Astrocyte (in vitro differentiated cells and primary cell): ENCODE measurements around the gene MARCHF9. TPM values are rescaled to one million over a fixed set of nuclear protein-coding genes. Genes with fewer than 3 reads are reported as not detected.

Source experiments
- DNase-seq: peaks from one replicate; pipeline ENCODE4 v3.0.0-alpha.2; 2010; ENCODE audit warnings: low read depth
- FAIRE-seq: peaks from 2 replicates; lab custom pipeline; 2011; peaks lifted over from hg19 to GRCh38; lab: Jason Lieb, UNC
- H2AFZ ChIP-seq: 2 replicates; pipeline ENCODE4 v1.6.0; 2012; ENCODE audit warnings: low read depth, low read length, inconsistent platforms
- H3K27ac ChIP-seq: 2 replicates; pipeline ENCODE4 v1.5.1; 2011; ENCODE audit warnings: low read depth, low read length, inconsistent platforms
- H3K27me3 ChIP-seq: 2 replicates; pipeline ENCODE4 v1.6.0; 2011; ENCODE audit warnings: low read length, inconsistent platforms; ENCODE audit not compliant: insufficient read depth
- H3K36me3 ChIP-seq: 2 replicates; pipeline ENCODE4 v1.5.1; 2011; ENCODE audit warnings: low read length, inconsistent platforms; ENCODE audit not compliant: insufficient read depth
- H3K4me1 ChIP-seq: 2 replicates; pipeline ENCODE4 v1.5.1; 2011; ENCODE audit warnings: low read length, inconsistent platforms; ENCODE audit not compliant: insufficient read depth
- H3K4me2 ChIP-seq: 2 replicates; pipeline ENCODE4 v1.6.0; 2012; ENCODE audit warnings: low read length, inconsistent platforms
- H3K4me3 ChIP-seq: 2 replicates; pipeline ENCODE4 v1.5.1; 2011; ENCODE audit warnings: low read depth, mild to moderate bottlenecking, low read length, inconsistent platforms; ENCODE audit not compliant: insufficient read depth
- H3K79me2 ChIP-seq: 2 replicates; pipeline ENCODE4 v1.6.0; 2012; ENCODE audit warnings: mild to moderate bottlenecking, low read length, inconsistent platforms; ENCODE audit not compliant: insufficient read depth
- H3K9ac ChIP-seq: 2 replicates; pipeline ENCODE4 v1.6.0; 2012; ENCODE audit warnings: mild to moderate bottlenecking, low read length, inconsistent platforms
- H3K9me3 ChIP-seq: 2 replicates; pipeline ENCODE4 v1.5.1; 2012; ENCODE audit warnings: low read depth, mild to moderate bottlenecking, low read length, inconsistent platforms; ENCODE audit not compliant: insufficient read depth
- H4K20me1 ChIP-seq: 2 replicates; pipeline ENCODE4 v1.6.0; 2012; ENCODE audit warnings: low read length, inconsistent platforms; ENCODE audit not compliant: insufficient read depth
- H3K27ac Mint-ChIP-seq: one replicate; pipeline ENCODE4 v1.8.0; 2021; ENCODE audit warnings: mild to moderate bottlenecking, mixed read lengths; ENCODE audit not compliant: unreplicated experiment
- H3K27me3 Mint-ChIP-seq: one replicate; pipeline ENCODE4 v1.8.0; 2021; ENCODE audit warnings: low read depth, mixed read lengths; ENCODE audit not compliant: unreplicated experiment
- H3K36me3 Mint-ChIP-seq: one replicate; pipeline ENCODE4 v1.8.0; 2021; ENCODE audit warnings: low read depth, mixed read lengths; ENCODE audit not compliant: unreplicated experiment
- H3K4me1 Mint-ChIP-seq: one replicate; pipeline ENCODE4 v1.8.0; 2021; ENCODE audit warnings: low read depth, mixed read lengths; ENCODE audit not compliant: unreplicated experiment
- H3K4me3 Mint-ChIP-seq: one replicate; pipeline ENCODE4 v1.8.0; 2021; ENCODE audit warnings: mild to moderate bottlenecking, moderate library complexity, mixed read lengths; ENCODE audit not compliant: unreplicated experiment
- H3K9me3 Mint-ChIP-seq: one replicate; pipeline ENCODE4 v1.8.0; 2021; ENCODE audit warnings: mild to moderate bottlenecking, mixed read lengths; ENCODE audit not compliant: unreplicated experiment
- CTCF ChIP-seq: IDR thresholded peaks from 2 replicates; pipeline ENCODE4 v1.5.1; 2011; ENCODE audit warnings: low read depth, mild to moderate bottlenecking, inconsistent platforms, low read length, moderate library complexity; ENCODE audit not compliant: insufficient read depth
- EZH2 ChIP-seq: IDR thresholded peaks from 2 replicates; pipeline ENCODE4 v1.6.1; 2012; ENCODE audit warnings: mild to moderate bottlenecking, low read length, inconsistent platforms; ENCODE audit not compliant: insufficient read depth
- total RNA-seq: library from RNA; stranded (reverse); gene quantifications from 2 replicates; pipeline ENCODE4 v1.2.1, GENCODE V29; 2021

The MARCHF9 gene
- total RNA-seq, 1 donor from 2014 or later = 13.0 TPM

- no peak overlapping the region for H3K4me2 ChIP-seq
- DNase-seq = no peak
- Mint-ChIP-seq H3K9me3 (no peaks in the 10 kb centered on the region), H3K27me3 (peaks cover 6% of the 10 kb centered on the region), H3K27ac (no peak overlapping the region), H3K36me3 (peaks cover 38% of the 10 kb centered on the region), H3K4me1 (no peaks in the 10 kb centered on the region), H3K4me3 (no peak overlapping the region)
- H2AFZ ChIP-seq = no peak overlapping the region
- H3K4me3 ChIP-seq = no peak overlapping the region
- TF ChIP-seq CTCF (no peak), EZH2 (no peak)
- no peaks in the 10 kb centered on the region for H3K4me1 ChIP-seq
- no peak for FAIRE-seq
- H3K27ac ChIP-seq = no peak overlapping the region
- no peak overlapping the region for H3K9ac ChIP-seq
- H3K27me3 ChIP-seq = no peaks in the 10 kb centered on the region
- H4K20me1 ChIP-seq = no peaks in the 10 kb centered on the region
- H3K79me2 ChIP-seq = no peaks in the 10 kb centered on the region
- peaks cover 38% of the 10 kb centered on the region for H3K36me3 ChIP-seq
- H3K9me3 ChIP-seq = no peaks in the 10 kb centered on the region
Measured at GRCh38 chr12:57717846-57718640, 36.9 kb upstream of the MARCHF9 start.

- no peaks in the 10 kb centered on the region for H3K9me3 Mint-ChIP-seq
- H3K4me3 Mint-ChIP-seq = no peak overlapping the region
- H3K79me2 ChIP-seq = no peaks in the 10 kb centered on the region
- H3K4me1 ChIP-seq = no peaks in the 10 kb centered on the region
- peaks cover 35% of the 10 kb centered on the region for H3K36me3 Mint-ChIP-seq
- DNase-seq (no peak), FAIRE-seq (no peak)
- no peak overlapping the region for H3K9ac ChIP-seq
- H3K27ac Mint-ChIP-seq = peak overlapping the region; percentile 64
- no peak overlapping the region for H3K4me2 ChIP-seq
- no peak overlapping the region for H2AFZ ChIP-seq
- H3K27me3 Mint-ChIP-seq = peaks cover 14% of the 10 kb centered on the region
- H3K27ac ChIP-seq = no peak overlapping the region
- peaks cover 38% of the 10 kb centered on the region for H3K36me3 ChIP-seq
- TF ChIP-seq EZH2 (no peak), CTCF (no peak)
- H3K4me3 ChIP-seq = no peak overlapping the region
- H4K20me1 ChIP-seq = no peaks in the 10 kb centered on the region
- no peaks in the 10 kb centered on the region for H3K9me3 ChIP-seq
- H3K4me1 Mint-ChIP-seq = no peaks in the 10 kb centered on the region
- no peaks in the 10 kb centered on the region for H3K27me3 ChIP-seq
Measured at GRCh38 chr12:57718641-57719528, 36.0 kb upstream of the MARCHF9 start.
